KMS-11 (cell line): ENCODE results near the gene TERT.

Source experiments
- H2AFZ ChIP-seq: fragments of 200-600 bp; sonication (generic); 2 replicates; pipeline ENCODE4 v1.6.1; 2016; ENCODE audit warnings: antibody characterized with exemption, mixed run types, low read depth
- H3K27ac ChIP-seq: fragments of 200-600 bp; sonication (generic); 2 replicates; pipeline ENCODE4 v1.6.1; 2016; ENCODE audit warnings: mild to moderate bottlenecking, mixed run types
- H3K27me3 ChIP-seq: fragments of 200-600 bp; sonication (generic); 2 replicates; pipeline ENCODE4 v1.6.1; 2017; ENCODE audit warnings: mild to moderate bottlenecking, low read depth, mixed run types, moderate library complexity; ENCODE audit not compliant: insufficient read depth
- H3K36me3 ChIP-seq: fragments of 200-600 bp; sonication (generic); 2 replicates; pipeline ENCODE4 v1.6.1; 2017; ENCODE audit warnings: mild to moderate bottlenecking, mixed run types; ENCODE audit not compliant: insufficient read depth
- H3K4me1 ChIP-seq: fragments of 200-600 bp; sonication (generic); 2 replicates; pipeline ENCODE4 v1.6.1; 2016; ENCODE audit warnings: mild to moderate bottlenecking, low read depth, mixed run types; ENCODE audit not compliant: poor library complexity, severe bottlenecking
- H3K4me2 ChIP-seq: fragments of 200-600 bp; sonication (generic); 2 replicates; pipeline ENCODE4 v1.7.0; 2016; ENCODE audit warnings: mild to moderate bottlenecking, mixed run types
- H3K4me3 ChIP-seq: fragments of 200-600 bp; sonication (generic); IDR thresholded peaks from 2 replicates; pipeline ENCODE4 v1.6.1; 2017; ENCODE audit warnings: low read depth, low read length, mixed read lengths; ENCODE audit not compliant: insufficient read depth
- H3K79me2 ChIP-seq: fragments of 200-600 bp; sonication (generic); 2 replicates; pipeline ENCODE4 v1.6.1; 2016; ENCODE audit warnings: low read depth, mixed run types; ENCODE audit not compliant: insufficient read depth
- H3K9ac ChIP-seq: fragments of 200-600 bp; sonication (generic); 2 replicates; pipeline ENCODE4 v1.6.1; 2016; ENCODE audit warnings: mild to moderate bottlenecking, mixed run types
- H4K20me1 ChIP-seq: fragments of 200-600 bp; sonication (generic); 2 replicates; pipeline ENCODE4 v1.6.1; 2016; ENCODE audit warnings: mild to moderate bottlenecking, mixed run types; ENCODE audit not compliant: insufficient read depth
- CTCF ChIP-seq: fragments of 200-600 bp; sonication (generic); conservative IDR thresholded peaks from 2 replicates; pipeline ENCODE4 v1.6.1; 2017; ENCODE audit warnings: low read depth, mild to moderate bottlenecking, antibody characterized with exemption, low read length, moderate library complexity, mixed read lengths

TERT gene

GRCh38 chr5:1213508-1214162, 81.2 kb downstream of the TERT start:
- no peaks in the 10 kb centered on the region for H4K20me1 ChIP-seq
- H3K79me2 ChIP-seq = no peaks in the 10 kb centered on the region
- TF ChIP-seq CTCF = no peak
- H3K36me3 ChIP-seq = no peaks in the 10 kb centered on the region
- peaks cover 12% of the 10 kb centered on the region; the same call in 1 of the 2 replicates for H3K27me3 ChIP-seq
- H3K4me2 ChIP-seq = no peak overlapping the region
- H3K4me1 ChIP-seq = peaks cover 4% of the 10 kb centered on the region
- no peak overlapping the region for H3K4me3 ChIP-seq
- no peak overlapping the region for H3K9ac ChIP-seq
- no peak overlapping the region for H3K27ac ChIP-seq
- no peak overlapping the region for H2AFZ ChIP-seq

GRCh38 chr5:1212881-1213280, 82.0 kb downstream of the TERT start:
- H3K27ac ChIP-seq = no peak overlapping the region
- H2AFZ ChIP-seq = no peak overlapping the region
- no peaks in the 10 kb centered on the region for H4K20me1 ChIP-seq
- no peak for TF ChIP-seq CTCF
- peaks cover 4% of the 10 kb centered on the region for H3K4me1 ChIP-seq
- H3K4me2 ChIP-seq = no peak overlapping the region
- peaks cover 8% of the 10 kb centered on the region; the same call in 1 of the 2 replicates for H3K27me3 ChIP-seq
- no peak overlapping the region for H3K4me3 ChIP-seq
- no peaks in the 10 kb centered on the region for H3K36me3 ChIP-seq
- no peaks in the 10 kb centered on the region for H3K79me2 ChIP-seq
- no peak overlapping the region for H3K9ac ChIP-seq

- Histone ChIP-seq H3K27me3 (peaks cover 6% of the 10 kb centered on the region; the same call in 1 of the 2 replicates), H3K27ac (no peak overlapping the region)
- no peak for TF ChIP-seq CTCF
Measured at GRCh38 chr5:1212271-1212670, 82.6 kb downstream of the TERT start.

GRCh38 chr5:1211701-1212100, 83.2 kb downstream of the TERT start:
- Histone ChIP-seq H3K9ac (no peak overlapping the region), H3K79me2 (no peaks in the 10 kb centered on the region)

More at GRCh38 chr5:1212271-1212670, 82.6 kb downstream of the TERT start:
- H3K4me3 ChIP-seq = no peak overlapping the region
- no peak overlapping the region for H3K4me2 ChIP-seq
- no peaks in the 10 kb centered on the region for H3K79me2 ChIP-seq
- H3K36me3 ChIP-seq = no peaks in the 10 kb centered on the region
- H4K20me1 ChIP-seq = no peaks in the 10 kb centered on the region
- H3K9ac ChIP-seq = no peak overlapping the region
- H2AFZ ChIP-seq = no peak overlapping the region
- peaks cover 4% of the 10 kb centered on the region for H3K4me1 ChIP-seq

More at GRCh38 chr5:1211701-1212100, 83.2 kb downstream of the TERT start:
- Histone ChIP-seq H3K4me1 (peaks cover 4% of the 10 kb centered on the region), H3K27ac (no peak overlapping the region), H3K4me3 (no peak overlapping the region), H2AFZ (no peak overlapping the region), H4K20me1 (no peaks in the 10 kb centered on the region), H3K36me3 (no peaks in the 10 kb centered on the region), H3K4me2 (no peak overlapping the region), H3K27me3 (no peaks in the 10 kb centered on the region; the same call in 1 of the 2 replicates)
- no peak for TF ChIP-seq CTCF
